Natural killer cell (primary cell): Measurements from ENCODE around the gene A2M. TPM values are rescaled to one million over a fixed set of nuclear protein-coding genes. Genes with fewer than 3 reads are reported as not detected.

Source experiments
- ATAC-seq, 3 donors: fragments of 150-1000 bp in 2 of 3; fragments of 200-7000 bp in 1 of 3; cut with Tn5 transposase; 1 replicate in 1 of 3; 2 replicates in 2 of 3; pipeline ENCODE4 v1.10.0; 2021; ENCODE audit warnings: mild to moderate bottlenecking in 2 of 3, moderate library complexity in 2 of 3
- DNase-seq, 2 donors: peaks; one replicate each; pipeline versions ENCODE4 v3.0.0 to v3.0.0-alpha.2; 2013 to 2021; ENCODE audit warnings: mixed read lengths in 1 of 2
- H3K27ac ChIP-seq: one replicate; pipeline ENCODE4 v1.5.1; 2013; ENCODE audit warnings: mild to moderate bottlenecking, low read length
- H3K27me3 ChIP-seq: one replicate; pipeline ENCODE4 v1.6.1; 2013; ENCODE audit warnings: low read length; ENCODE audit not compliant: control insufficient read depth, insufficient read depth
- H3K36me3 ChIP-seq: one replicate; pipeline ENCODE4 v1.6.1; 2013; ENCODE audit warnings: low read length; ENCODE audit not compliant: control insufficient read depth, insufficient read depth
- H3K4me1 ChIP-seq: one replicate; pipeline ENCODE4 v1.6.1; 2013; ENCODE audit warnings: low read length; ENCODE audit not compliant: control insufficient read depth, insufficient read depth
- H3K4me3 ChIP-seq: one replicate; pipeline ENCODE4 v1.5.1; 2013; ENCODE audit warnings: low read length
- H3K9me3 ChIP-seq: one replicate; pipeline ENCODE4 v1.6.1; 2013; ENCODE audit warnings: low read length; ENCODE audit not compliant: control insufficient read depth, insufficient read depth
- H3K27ac Mint-ChIP-seq, 2 donors: one replicate each; pipeline ENCODE4 v1.8.0; 2022; ENCODE audit warnings: mild to moderate bottlenecking in 2 of 2, mixed read lengths in 2 of 2, moderate library complexity in 1 of 2
- H3K27me3 Mint-ChIP-seq, 2 donors: one replicate each; pipeline ENCODE4 v1.8.0; 2022; ENCODE audit warnings: low read depth in 2 of 2, mixed read lengths in 2 of 2
- H3K36me3 Mint-ChIP-seq: one replicate; pipeline ENCODE4 v1.8.0; 2022; ENCODE audit warnings: mixed read lengths
- H3K4me1 Mint-ChIP-seq, 2 donors: one replicate each; pipeline ENCODE4 v1.8.0; 2022; ENCODE audit warnings: mixed read lengths in 2 of 2
- H3K4me3 Mint-ChIP-seq: one replicate; pipeline ENCODE4 v1.8.0; 2022; ENCODE audit warnings: mild to moderate bottlenecking, moderate library complexity, mixed read lengths
- H3K9me3 Mint-ChIP-seq, 2 donors: one replicate each; pipeline ENCODE4 v1.8.0; 2022; ENCODE audit warnings: mixed read lengths in 2 of 2
- WGBS: methylation state at CpG from one replicate; pipeline ENCODE4 v1.1.7; 2013; ENCODE audit warnings: missing lambda C conversion rate; ENCODE audit not compliant: insufficient coverage; 5-methylcytosine and 5-hydroxymethylcytosine counted together
- intact Hi-C: fragments of 100-400 bp; cut with micrococcal nuclease; formaldehyde crosslinking; loops from one replicate; pipeline ENCODE4 v1.14.2; 2022
- total RNA-seq, 4 donors: library from RNA; stranded (reverse); fragments of 120-200 nt in 1 of 4; gene quantifications; one replicate each; pipeline versions ENCODE4 v1.2.3 to v1.2.4, GENCODE V29; 2013 to 2022
- TF ChIP-seq, protein P1 (sequence below): fragments of 200-600 bp; IDR thresholded peaks from one replicate; pipeline ENCODE4 v1.8.0; 2022; ENCODE audit warnings: antibody characterized with exemption

Gene A2M
- total RNA-seq, 3 donors from 2014 or later (not counting 1 experiment from before 2014, with no cell fraction given): 0.08 TPM; not detected in 2

DNA sequence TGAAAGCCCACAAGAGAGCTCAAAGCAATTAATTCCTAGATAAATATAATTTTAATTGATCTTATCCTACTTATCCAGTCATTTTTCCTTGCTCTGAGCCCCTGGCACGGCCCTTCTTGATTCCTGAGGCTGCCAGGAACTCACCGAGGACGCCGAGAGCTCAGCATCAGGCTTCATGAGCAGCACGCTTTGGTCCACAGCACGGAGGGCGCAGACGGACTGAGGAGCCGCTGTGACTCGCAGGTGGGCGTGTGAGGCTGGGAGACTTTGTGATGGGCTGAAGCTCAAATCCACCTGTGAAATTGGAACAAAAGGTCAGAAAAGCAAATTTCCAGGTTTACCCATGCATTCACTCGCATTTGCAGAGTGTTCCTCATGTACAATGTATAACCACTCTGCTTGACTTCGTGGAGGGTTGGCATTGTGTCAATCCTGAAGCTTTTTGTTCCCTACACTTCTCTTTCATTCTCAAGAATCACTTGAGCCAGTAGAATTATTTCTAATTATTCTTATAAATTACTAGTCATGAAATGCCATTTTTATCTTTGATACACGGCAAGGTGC, 17.2 kb downstream of the A2M start:
- no peak overlapping the region for H3K27ac ChIP-seq
- no peak for ATAC-seq
- no peak overlapping the region for H3K27ac Mint-ChIP-seq
- no peaks in the 10 kb centered on the region for H3K27me3 Mint-ChIP-seq
- H3K27me3 ChIP-seq: no peaks in the 10 kb centered on the region
- TF ChIP-seq, protein P1, sequence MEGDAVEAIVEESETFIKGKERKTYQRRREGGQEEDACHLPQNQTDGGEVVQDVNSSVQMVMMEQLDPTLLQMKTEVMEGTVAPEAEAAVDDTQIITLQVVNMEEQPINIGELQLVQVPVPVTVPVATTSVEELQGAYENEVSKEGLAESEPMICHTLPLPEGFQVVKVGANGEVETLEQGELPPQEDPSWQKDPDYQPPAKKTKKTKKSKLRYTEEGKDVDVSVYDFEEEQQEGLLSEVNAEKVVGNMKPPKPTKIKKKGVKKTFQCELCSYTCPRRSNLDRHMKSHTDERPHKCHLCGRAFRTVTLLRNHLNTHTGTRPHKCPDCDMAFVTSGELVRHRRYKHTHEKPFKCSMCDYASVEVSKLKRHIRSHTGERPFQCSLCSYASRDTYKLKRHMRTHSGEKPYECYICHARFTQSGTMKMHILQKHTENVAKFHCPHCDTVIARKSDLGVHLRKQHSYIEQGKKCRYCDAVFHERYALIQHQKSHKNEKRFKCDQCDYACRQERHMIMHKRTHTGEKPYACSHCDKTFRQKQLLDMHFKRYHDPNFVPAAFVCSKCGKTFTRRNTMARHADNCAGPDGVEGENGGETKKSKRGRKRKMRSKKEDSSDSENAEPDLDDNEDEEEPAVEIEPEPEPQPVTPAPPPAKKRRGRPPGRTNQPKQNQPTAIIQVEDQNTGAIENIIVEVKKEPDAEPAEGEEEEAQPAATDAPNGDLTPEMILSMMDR: no peak
- no peak overlapping the region for H3K4me3 ChIP-seq
- H3K36me3 ChIP-seq: peaks cover 26% of the 10 kb centered on the region
- no peak overlapping the region for H3K4me3 Mint-ChIP-seq
- WGBS: 94% methylated on average over 14 of the region's 14 CpGs
- no peaks in the 10 kb centered on the region for H3K36me3 Mint-ChIP-seq
- no peaks in the 10 kb centered on the region for H3K9me3 Mint-ChIP-seq
- H3K4me1 ChIP-seq: no peaks in the 10 kb centered on the region
- no peak for DNase-seq
- H3K4me1 Mint-ChIP-seq: peaks cover 2 to 11% of the 10 kb centered on the region in 2 donors
- intact Hi-C loops: no loop called here
- H3K9me3 ChIP-seq: no peaks in the 10 kb centered on the region

DNA sequence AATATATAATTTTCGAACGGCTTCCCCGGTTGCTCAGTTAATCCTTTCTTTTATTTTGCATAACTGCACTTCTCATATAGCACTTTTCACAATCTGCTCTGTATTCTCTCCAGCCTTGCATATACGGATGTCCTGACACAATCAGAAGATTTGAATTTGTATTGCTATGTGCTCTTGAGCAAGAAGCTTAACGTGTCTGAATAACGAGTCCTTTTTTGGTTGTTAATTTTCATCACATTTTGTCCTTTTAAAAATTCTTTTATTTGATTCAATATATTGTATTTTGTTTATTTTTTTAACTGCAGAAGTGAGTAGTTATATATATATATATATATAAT, 17.6 kb downstream of the A2M start:
- ATAC-seq: no peak
- 93% methylated on average over 4 of the region's 6 CpGs for WGBS
- no peaks in the 10 kb centered on the region for H3K27me3 Mint-ChIP-seq

DNA sequence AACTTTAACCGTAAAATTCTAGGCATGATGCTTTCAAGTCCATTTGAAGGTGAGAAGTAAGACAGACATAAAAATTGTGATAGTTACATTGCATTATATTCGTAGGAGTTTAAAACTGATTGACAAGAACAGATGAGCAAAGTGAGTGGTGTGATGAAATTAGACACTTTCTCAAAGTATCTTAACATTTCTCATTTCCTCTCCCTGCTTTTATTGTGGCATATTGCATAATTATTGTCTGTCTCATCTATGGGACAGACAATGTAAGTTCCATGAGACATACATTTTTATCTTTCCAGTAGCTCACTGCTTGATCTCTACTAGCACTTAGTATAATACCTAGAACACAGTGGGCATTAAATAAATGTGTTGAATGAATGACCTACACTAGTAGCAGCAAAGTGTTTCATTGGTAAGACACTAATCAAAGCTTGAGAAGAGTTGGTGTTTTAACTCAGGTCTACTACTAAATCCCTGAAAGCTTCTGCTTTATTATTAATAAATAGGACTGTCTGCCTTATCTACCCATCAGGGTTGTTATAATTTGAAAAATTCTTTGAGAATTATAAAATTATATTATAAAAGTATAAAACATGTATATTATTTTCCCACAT, 19.0 kb downstream of the A2M start:
- no peaks in the 10 kb centered on the region for H3K4me1 ChIP-seq
- no peak overlapping the region for H3K4me3 ChIP-seq
- DNase-seq (no peak), ATAC-seq (no peak)
- WGBS: 78% methylated on average over 1 of the region's 2 CpGs
- Mint-ChIP-seq H3K9me3 (no peaks in the 10 kb centered on the region), H3K27ac (no peak overlapping the region), H3K4me3 (no peak overlapping the region), H3K4me1 (peaks cover 0 to 12% of the 10 kb centered on the region in 2 donors), H3K36me3 (no peaks in the 10 kb centered on the region), H3K27me3 (no peaks in the 10 kb centered on the region)
- intact Hi-C loops: no loop called here
- no peak overlapping the region for H3K27ac ChIP-seq
- no peaks in the 10 kb centered on the region for H3K9me3 ChIP-seq
- TF ChIP-seq, protein P1: no peak
- H3K36me3 ChIP-seq: peaks cover 29% of the 10 kb centered on the region
- H3K27me3 ChIP-seq: no peaks in the 10 kb centered on the region

More for the DNA sequence above, 17.6 kb downstream of the A2M start:
- Mint-ChIP-seq H3K27ac (no peak overlapping the region), H3K4me3 (no peak overlapping the region), H3K9me3 (no peaks in the 10 kb centered on the region), H3K36me3 (no peaks in the 10 kb centered on the region), H3K4me1 (peaks cover 0 to 12% of the 10 kb centered on the region in 2 donors)
- no peak for DNase-seq
- TF ChIP-seq, protein P1: no peak
- intact Hi-C loops: no loop called here
- H3K9me3 ChIP-seq: no peaks in the 10 kb centered on the region
- no peaks in the 10 kb centered on the region for H3K27me3 ChIP-seq
- no peaks in the 10 kb centered on the region for H3K4me1 ChIP-seq
- H3K36me3 ChIP-seq: peaks cover 26% of the 10 kb centered on the region
- H3K4me3 ChIP-seq: no peak overlapping the region
- H3K27ac ChIP-seq: no peak overlapping the region

DNA sequence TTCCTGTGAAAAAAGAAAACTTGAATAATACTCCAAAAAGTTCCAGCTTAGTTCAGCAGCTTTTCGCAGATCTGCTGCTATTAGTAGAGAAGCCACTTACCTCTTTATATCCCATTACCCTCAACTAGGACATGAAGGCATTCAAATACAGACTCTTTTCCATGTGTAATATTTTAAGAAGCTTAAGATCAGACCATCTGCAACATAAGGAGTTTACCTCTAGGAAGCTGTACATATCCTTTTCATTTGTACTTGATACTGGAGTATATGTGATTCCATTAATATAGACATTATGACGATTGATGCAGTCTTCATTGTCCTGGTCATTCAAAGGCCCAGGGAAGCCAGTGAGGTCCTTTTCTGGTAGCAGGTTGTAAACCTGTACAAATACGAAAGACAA, 20.4 kb downstream of the A2M start:
- peaks cover 0 to 12% of the 10 kb centered on the region in 2 donors for H3K4me1 Mint-ChIP-seq
- 96% methylated on average over 2 of the region's 3 CpGs for WGBS
- intact Hi-C loops: no loop called here
- ATAC-seq: no peak
- no peak overlapping the region for H3K27ac ChIP-seq
- no peaks in the 10 kb centered on the region for H3K27me3 ChIP-seq
- H3K9me3 ChIP-seq: no peaks in the 10 kb centered on the region
- H3K27me3 Mint-ChIP-seq: no peaks in the 10 kb centered on the region
- no peak overlapping the region for H3K27ac Mint-ChIP-seq
- TF ChIP-seq, protein P1: no peak
- no peak for DNase-seq
- peaks cover 30% of the 10 kb centered on the region for H3K36me3 ChIP-seq
- H3K4me3 Mint-ChIP-seq: no peak overlapping the region
- no peaks in the 10 kb centered on the region for H3K9me3 Mint-ChIP-seq
- no peaks in the 10 kb centered on the region for H3K36me3 Mint-ChIP-seq
- H3K4me3 ChIP-seq: no peak overlapping the region
- H3K4me1 ChIP-seq: no peaks in the 10 kb centered on the region
